ENCODE measurements around the gene NXPE3.
"Not testable (repeated sequence)": the region's sequence is repeated elsewhere in the genome, so short reads cannot be mapped to it uniquely, and the experiment has no call there.

NXPE3 gene

DNA sequence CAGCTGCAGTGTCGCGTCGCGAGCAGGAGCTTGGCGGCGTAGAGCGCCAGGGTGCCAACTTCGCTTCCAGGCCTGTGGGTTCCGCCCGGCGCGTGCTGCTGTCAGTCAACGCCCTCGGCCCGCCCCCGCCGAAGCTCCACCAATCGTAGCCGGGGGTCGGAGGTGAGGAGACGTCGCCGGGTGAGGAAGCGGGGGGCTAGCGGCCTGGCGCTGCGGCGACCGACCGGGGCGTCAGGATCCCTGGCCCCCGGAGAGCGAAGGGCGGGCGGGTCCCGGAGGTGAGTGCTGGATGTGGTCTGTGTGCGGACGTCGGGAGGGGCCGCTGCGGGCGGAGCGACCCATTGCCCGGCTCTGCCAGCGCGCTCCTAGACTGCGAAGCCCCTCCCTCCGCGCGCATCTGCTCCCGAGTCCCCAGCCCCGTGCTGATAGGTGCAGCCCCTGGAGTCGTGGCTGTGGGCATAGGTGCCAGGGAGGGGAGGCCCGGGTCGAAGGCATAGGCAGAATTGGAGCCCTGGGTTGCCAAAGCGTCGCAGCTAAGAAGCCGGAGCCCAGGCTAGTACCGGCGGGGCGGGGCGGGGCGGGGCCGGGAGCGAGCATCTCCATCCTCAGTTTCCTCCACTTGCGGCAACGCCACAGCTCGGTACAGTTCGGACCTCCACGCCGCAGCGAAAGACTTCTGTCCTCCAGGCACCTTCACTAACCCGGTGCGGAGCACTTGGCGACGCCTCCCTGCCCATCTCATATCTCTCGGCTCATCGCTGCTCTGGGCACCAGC is at the start of gene NXPE3:
NXPE3 (plus strand) TSS at position 165 of the 775 bp plus-strand sequence. CDS start 6,386 bp downstream, outside the sequence.
- peak; percentile 20 for DNase-seq

DNA sequence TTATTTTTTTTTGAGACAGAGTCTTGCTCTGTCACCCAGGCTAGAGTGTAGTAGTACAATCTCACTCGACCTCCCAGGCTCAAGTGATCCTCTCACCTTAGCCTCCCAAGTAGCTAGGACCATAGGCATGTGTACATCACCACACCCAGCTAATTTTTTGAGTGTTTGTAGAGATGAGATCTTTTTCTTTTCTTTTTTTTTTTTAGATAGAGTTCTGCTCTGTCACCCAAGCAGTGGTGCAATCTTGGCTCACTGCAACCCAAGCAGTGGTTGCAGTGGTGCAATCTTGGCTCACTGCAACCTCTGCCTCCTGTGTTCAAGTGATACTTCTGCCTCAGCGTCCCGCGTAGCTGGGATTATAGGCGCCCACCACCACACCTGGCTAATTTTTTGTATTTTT is 49.4 kb upstream of the NXPE3 start:
- no peak for DNase-seq

DNA sequence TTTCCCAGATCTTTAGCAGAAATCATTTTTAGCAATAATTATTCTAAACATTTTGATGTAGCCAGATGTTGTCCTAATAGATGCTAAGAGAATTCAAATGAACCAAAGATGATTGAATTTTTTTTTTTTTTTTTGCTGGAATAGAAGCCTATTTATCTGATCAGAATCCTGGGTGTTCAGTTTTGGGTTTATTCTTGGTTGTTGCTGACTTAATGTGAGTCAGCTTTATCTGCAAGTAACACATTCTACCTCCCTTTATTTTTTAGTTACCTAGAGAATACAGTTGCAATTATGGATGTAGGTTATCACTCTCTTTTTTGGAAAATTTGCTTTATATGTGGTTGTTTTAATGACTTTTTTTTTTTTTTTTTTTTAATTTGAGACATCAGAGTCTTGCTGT is 48.2 kb upstream of the NXPE3 start:
- DNase-seq = no peak

DNA sequence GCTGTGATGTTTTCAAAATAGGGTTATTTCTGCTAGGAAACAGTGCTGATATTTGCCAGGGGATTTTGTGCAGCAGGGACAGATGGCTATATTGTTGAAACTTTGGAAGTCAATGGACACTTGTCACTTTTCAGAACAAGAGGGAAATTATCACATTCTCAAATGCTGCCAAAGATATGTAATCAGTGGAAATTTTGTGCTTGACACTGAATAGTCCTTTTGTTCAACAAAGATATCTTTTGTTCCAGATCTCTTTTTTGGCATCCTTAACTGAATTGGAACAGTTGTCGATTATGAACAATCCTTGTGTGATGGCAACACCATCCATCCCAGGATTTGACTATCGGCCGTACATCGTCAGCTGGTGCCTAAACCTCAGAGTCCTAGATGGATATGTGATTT is 46.8 kb upstream of the NXPE3 start:
- DNase-seq = no peak

DNA sequence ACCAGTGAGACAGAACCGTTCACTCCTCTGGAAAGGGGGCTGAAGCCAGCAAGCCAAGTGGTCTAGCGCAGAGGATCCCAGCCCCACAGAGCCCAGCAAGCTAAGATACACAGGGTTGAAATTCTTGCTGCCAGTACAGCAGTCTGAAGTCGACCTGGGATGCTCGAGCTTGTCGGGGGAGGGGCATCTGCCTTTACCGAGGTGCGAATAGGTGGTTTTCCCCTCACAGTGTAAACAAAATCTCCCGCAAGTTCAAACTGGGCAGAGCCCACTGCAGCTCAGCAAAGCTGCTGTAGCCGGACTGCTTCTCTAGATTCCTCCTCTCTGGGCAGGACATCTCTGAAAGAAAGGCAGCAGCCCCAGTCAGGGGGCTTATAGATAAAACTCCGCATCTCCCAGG is 43.2 kb upstream of the NXPE3 start:
- no peak for DNase-seq

DNA sequence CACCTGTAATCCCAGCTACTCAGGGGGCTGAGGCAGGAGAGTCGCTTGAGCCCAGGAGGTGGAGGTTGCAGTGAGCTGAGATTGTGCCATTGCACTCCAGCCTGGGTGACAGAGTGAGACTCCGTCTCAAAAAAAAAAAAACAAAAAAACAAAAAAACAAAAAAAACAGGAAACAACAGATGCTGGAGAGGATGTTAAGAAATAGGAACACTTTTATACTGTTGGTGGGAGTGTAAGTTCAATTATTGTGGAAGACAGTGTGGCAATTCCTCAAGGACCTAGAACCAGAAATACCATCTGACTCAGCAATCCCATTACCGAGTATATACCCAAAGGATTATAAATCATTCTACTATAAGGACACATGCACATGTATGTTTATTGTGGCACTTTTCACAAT is 37.1 kb upstream of the NXPE3 start:
- not testable (repeated sequence) for DNase-seq

DNA sequence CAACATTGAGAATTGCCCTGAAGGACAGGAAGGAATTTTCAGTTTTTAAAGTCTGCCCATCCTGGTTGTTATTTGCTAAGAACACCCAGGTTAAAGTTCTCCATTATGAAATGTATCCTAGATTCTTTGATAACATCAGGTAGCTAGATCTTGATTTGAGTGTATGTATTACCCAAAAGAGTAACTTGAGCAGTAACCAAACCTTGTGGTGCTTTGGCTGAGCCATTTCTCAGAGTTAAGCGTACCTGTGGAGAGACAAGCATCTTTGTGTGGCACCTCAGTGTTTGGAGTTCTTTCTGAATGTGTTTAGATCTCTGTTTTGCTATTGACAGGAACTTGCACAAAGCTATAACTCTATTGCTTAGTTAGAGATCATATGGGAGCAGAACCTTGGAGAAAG is 34.2 kb upstream of the NXPE3 start:
- DNase-seq = no peak

DNA sequence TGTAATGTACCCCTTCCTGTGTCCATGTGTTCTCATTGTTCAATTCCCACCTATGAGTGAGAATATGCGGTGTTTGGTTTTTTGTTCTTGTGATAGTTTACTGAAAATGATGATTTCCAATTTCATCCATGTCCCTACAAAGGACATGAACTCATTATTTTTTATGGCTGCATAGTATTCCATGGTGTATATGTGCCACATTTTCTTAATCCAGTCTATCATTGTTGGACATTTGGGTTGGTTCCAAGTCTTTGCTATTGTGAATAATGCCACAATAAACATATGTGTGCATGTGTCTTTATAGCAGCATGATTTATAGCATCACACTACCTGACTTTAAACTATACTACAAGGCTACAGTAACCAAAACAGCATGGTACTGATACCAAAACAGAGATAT is 33.1 kb upstream of the NXPE3 start:
- DNase-seq = not testable (repeated sequence)

DNA sequence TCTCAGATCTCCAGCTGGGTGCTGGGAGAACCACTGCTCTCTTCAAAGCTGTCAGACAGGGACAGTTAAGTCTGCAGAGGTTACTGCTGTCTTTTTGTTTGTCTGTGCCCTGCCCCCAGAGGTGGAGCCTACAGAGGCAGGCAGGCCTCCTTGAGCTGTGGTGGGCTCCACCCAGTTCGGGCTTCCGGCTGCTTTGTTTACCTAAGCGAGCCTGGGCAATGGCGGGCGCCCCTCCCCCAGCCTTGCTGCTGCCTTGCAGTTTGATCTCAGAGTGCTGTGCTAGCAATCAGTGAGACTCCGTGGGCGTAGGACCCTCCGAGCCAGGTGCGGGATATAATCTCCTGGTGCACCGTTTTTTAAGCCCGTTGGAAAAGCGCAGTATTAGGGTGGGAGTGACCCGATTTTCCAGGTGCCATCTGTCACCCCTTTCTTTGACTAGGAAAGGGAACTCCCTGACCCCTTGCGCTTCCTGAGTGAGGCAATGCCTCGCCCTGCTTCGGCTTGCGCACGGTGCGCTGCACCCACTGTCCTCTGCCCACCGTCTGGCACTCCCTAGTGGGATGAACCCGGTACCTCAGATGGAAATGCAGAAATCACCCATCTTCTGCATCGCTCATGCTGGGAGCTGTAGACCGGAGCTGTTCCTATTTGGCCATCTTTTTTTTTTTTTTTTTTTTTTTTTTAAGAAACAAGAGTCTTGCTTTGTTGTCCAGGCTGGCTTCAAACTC is 25.5 kb upstream of the NXPE3 start:
- DNase-seq = not testable (repeated sequence)

DNA sequence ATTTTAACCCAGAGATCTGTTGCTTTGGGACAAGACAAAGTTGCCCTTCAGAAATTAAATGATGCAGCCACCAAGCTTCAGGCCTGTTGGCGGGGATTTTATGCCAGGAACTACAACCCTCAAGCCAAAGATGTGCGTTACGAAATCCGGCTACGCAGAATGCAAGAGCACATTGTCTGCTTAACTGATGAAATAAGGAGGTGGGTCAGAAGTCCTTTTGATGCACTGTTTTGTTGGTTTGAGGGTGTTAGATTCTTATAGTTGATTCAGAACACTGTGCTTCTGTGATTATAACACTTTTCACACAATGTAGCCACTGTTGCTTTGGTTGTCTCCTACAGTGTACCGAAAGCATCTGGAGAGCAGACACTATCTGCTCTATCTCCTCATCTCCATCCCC is 20.8 kb upstream of the NXPE3 start:
- no peak for DNase-seq

DNA sequence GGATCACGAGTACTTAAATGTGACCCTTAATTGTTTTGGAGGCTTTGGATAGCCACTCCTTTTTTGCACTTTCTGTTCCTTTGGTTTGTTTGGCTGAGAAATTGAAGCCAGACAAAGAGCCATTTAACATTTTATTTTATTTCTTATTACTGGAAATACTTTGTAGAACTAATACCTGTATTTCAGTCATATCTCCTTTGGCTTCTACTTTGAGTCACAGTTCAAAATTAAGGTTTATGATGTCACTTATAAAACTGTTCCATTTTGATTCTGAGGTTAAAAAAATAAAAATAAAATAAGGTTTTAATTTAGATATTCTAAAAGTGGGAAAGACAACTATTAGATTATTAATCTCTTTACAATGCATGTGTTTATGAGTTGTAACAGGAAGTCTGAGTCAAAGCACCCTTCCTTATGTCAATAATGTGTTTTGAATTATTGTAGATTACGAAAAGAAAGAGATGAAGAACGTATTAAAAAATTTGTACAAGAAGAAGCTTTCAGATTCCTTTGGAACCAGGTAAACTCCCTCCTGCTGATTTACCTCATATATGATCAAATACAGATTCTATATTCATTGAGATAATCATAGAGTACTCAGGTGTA is 16.9 kb upstream of the NXPE3 start:
- no peak for DNase-seq

DNA sequence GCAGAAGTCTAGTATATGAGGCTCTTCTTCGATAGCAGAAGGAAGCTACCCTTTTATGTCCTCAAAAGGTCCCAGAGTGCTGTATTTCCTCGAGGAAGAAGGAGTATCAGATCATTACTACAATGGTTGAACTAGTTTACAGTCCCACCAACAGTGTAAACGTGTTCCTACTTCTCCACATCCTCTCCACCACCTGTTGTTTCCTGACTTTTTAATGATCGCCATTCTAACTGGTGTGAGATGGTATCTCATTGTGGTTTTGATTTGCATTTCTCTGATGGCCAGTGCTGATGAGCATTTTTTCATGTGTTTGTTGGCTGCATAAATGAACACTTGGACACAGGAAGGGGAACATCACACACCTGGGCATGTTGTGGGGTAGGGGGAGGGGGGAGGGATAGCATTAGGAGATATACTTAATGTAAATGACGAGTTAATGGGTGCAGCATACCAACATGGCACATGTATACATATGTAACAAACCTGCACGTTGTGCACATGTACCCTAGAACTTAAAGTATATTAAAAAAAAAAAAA is 1.2 kb upstream of the NXPE3 start:
- DNase-seq = not testable (repeated sequence)

DNA sequence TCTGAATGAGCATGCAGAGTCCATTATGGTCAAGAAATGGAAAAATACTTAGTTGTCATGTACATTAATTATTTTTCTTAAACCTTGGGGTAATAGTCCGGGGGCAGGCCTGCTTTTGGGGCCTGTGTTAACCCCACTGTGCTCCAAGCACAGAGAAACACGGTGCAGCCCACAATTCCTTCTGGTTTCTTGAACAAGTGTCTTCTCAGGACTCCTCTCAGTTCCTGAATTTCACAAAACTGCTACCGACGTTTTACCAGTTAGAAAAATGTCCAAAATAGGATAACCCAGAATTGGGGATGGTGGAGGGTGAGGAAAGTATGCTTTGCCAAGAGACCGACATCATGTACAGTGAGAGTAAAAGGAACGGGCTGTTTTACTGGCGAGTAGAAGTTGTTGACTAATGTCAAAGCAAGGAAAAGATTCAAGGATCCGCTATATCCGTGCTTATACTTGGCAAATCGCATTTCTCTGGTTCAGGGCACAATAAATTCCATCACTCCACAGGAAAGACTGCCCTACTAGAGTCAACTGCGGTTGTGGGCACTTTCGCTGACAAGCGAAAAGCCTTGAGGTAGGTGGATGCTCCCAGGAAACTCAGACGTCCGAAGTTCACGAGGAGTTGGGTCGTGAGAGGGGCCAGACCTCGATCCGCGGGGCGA is 495 bp upstream of the NXPE3 start:
- DNase-seq = no peak

DNA sequence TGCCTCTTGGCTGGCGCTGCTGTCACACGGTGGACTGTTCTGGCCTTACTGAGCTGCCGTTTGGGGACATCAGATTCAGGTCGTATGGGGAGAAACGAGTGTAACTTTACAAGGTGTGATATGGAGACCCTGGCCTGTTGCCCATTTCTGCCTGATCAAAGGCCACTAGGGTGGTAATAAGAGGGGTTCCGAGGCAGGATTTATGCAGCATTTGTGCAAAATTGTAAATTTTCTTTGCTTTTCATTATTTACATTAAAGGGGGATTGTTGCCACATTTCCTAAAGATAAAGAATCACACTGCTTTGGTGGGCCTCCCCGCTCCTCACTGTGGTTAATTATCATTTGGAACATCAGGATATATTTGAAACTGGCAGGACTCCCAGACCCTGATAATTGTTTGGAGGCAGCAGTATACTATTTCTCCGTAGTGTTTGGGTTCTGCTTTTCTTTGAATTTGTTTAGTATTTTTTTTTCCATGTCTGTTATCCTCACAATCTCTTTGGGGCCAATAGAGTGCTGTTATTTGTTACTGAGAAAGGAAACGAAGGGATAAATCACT is 891 bp downstream of the NXPE3 start:
- DNase-seq = no peak

DNA sequence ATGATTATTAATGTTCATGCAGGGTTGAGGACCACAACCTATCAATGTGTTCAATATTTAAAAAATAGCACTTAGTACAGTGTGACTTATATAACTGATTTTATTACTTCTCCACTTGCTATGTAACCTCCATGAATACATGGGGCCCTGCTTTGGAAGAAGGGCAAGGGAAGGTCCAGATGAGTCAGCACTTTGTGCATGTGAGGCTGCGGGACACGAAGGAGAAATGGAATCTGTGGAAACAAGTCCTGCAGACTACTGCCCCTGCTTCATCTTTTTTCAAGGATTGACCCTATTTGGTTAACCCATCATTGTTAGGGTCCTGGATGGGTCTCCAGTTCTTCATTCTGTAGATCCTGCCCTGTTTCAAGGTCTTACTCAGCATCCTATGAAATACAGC is 1.6 kb downstream of the NXPE3 start:
- no peak for DNase-seq

DNA sequence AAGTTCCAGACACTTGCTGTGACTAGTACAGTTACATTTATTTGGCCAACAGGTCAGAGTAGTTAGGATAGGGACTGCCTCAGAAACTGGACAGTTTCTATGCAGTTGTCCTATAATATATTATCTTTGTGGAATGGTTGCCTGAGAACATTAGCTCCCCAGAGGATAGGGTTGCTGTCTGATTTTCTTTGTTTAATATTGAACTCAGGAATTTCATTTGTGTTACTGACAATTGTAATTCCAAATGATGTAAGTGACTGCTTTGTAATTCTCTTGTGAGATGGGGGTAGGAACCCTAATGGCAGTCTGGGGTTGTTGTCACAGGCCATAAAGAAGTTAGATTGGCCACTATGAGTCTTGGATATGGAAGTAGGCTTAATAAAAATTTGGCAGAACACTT is 2.2 kb downstream of the NXPE3 start:
- no peak for DNase-seq

DNA sequence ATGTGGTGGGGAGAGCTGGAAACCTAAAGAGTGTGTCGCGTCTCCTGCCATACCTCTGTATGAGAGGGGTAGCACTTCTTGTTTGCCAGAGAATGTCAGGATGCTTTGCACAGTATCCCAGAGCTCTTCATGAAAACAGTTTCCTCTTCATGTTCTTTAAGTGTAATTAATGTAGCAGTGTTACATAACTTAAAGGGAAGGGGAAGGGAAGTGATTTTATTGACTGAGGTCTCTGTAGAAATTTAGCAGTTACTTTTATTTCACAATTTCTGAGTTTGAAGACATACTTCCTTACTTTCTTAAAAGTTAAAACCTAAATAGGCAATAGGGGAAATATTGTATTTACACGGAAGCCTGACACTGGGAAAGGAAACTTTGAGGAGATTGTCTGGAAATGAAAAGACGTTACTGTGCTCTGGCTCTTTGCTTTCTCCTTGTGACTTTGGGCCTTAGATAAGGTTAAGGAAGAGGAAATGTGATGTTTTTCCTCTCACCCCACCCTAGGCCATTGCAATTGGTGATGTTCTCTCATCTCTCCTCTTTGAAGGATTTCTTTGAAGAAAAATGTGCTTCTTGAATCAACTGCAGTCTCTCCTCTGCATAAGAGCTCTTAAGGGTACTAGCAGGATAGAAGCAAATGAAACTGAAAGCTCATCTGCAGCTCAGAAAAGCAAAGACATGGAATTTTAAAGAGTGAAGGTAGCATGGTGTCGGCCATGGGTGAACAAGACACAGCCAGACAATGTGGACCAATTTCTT is 6.0 kb downstream of the NXPE3 start:
- no peak for DNase-seq

DNA sequence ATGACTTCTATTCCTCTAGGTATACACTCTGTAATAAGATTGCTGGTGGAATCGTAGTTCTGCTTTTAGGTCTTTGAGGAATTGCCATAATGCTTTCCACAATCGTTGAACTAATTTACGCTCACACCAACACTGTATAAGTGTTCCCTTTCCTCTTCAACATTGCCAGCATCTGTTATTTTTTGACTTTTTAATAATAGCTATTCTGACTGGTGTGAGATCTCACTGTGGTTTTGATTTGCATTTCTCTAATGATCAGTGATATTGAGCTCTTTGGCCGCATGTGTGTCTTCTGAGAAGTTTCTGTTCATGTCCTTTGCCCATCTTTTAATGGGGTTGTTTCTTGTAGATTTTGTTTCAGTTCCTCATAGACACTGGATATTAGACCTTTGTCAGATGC is 12.8 kb downstream of the NXPE3 start:
- DNase-seq = no peak

DNA sequence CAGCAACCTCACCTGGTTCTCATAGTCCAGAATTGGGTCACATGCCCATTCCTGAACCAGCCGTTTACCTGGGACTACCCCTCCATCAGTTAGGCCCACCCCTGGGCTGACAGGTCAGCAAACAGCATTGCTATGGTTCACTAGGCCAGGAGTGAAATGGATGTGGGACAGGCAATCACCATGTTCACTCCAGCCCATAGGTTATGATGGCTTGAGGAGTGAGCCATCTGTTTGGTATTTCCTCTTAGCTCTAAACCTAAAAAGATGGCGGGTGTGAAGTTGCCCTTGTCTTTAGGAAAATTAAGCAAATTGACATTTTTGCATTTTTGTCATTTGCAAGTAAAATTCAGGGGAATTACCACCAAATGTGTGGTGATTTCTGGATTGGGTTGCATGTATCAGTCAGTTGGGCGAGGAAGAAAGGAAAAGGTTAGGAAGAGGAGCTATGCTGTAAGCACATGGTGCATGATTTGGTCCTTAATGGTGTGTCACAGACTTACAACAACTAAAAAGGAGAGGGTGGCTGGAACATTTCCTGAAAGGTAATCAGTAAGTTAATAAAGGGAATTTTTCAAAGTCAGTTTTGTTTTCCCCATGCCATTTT is 17.2 kb downstream of the NXPE3 start:
- no peak for DNase-seq

DNA sequence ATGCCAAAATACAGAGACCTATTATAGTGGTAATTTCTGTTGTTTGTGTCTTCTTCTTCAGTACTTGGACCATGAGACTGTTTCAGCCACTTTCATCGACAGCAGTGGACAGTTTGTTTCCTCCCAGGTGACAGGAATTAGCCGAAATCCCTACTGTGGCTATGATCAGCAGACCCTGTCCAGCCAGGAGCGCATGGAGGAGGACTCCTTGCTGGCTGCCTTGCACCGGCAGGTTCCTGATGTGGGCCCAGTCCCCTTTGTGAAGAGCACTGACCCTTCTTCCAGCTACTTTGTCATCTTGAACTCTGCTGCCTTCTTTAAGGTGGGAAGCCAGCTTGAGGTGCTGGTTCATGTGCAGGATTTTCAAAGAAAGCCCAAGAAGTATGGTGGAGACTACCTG is 22.2 kb downstream of the NXPE3 start:
- no peak for DNase-seq

DNA sequence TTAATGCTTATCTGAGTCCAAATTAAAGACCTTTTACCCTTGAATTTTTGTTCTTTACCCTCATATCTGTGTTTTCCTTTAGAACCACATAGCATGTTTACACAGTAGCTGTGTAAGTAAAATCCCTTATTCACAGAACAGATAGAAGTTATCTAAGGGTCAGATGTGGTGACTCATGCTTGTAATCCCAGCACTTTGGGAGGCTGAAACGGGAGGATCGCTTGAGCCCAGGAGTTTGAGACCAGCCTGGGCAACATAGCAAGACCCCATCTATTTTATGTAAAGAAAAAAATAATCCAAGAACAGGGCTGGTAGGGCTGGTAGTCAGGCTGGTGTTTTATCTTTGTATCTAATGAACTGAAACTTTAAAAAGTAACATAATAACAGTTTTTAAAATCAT is 23.2 kb downstream of the NXPE3 start:
- DNase-seq = no peak
